GM19397 (cell line): ENCODE data around the gene PKLR.
"Not testable (repeated sequence)": the region's sequence is repeated elsewhere in the genome, so short reads cannot be mapped to it uniquely, and the experiment has no call there.

Source experiments
- ATAC-seq: cut with Tn5 transposase; IDR thresholded peaks from one replicate; pipeline ENCODE4 v1.9.1; 2021; ENCODE audit warnings: mild to moderate bottlenecking, moderate library complexity; ENCODE audit not compliant: unreplicated experiment

PKLR gene

GRCh38 chr1:155256058-155256852, 45.0 kb downstream of the PKLR start:
- no peak for ATAC-seq

- peak; percentile 48 for ATAC-seq
Observed at GRCh38 chr1:155255243-155256007, 45.8 kb downstream of the PKLR start, which contains the start of gene ENTREP3. Gene ENTREP3 (minus strand): TSS chr1:155255483. CDS start chr1:155254877, 606 bp downstream.

GRCh38 chr1:155254714-155255242, 46.5 kb downstream of the PKLR start:
- ATAC-seq = no peak

GRCh38 chr1:155254228-155254713, 47.0 kb downstream of the PKLR start:
- ATAC-seq = no peak

- no peak for ATAC-seq
Observed at GRCh38 chr1:155253797-155254196, 47.4 kb downstream of the PKLR start.

- ATAC-seq = no peak
Observed at GRCh38 chr1:155253208-155253607, 48.0 kb downstream of the PKLR start.

GRCh38 chr1:155251566-155251965, 49.7 kb downstream of the PKLR start:
- ATAC-seq = no peak

GRCh38 chr1:155250633-155251449, 50.4 kb downstream of the PKLR start:
- peak; percentile 73 for ATAC-seq

GRCh38 chr1:155250246-155250632, 51.0 kb downstream of the PKLR start:
- ATAC-seq = peak; percentile 20

GRCh38 chr1:155247667-155248553, 53.3 kb downstream of the PKLR start:
- no peak for ATAC-seq

GRCh38 chr1:155246796-155247195, 54.4 kb downstream of the PKLR start:
- not testable (repeated sequence) for ATAC-seq

GRCh38 chr1:155245163-155245524, 56.1 kb downstream of the PKLR start:
- no peak for ATAC-seq

- ATAC-seq = peak; percentile 80
Observed at GRCh38 chr1:155244368-155245162, 56.7 kb downstream of the PKLR start.

GRCh38 chr1:155242805-155243358, 58.4 kb downstream of the PKLR start:
- ATAC-seq = no peak

- no peak for ATAC-seq
Observed at GRCh38 chr1:155241841-155242264, 59.4 kb downstream of the PKLR start.

- ATAC-seq = no peak
Observed at GRCh38 chr1:155241069-155241679, 60.1 kb downstream of the PKLR start.
